Measurements from ENCODE around the gene MINDY3.

DNA sequence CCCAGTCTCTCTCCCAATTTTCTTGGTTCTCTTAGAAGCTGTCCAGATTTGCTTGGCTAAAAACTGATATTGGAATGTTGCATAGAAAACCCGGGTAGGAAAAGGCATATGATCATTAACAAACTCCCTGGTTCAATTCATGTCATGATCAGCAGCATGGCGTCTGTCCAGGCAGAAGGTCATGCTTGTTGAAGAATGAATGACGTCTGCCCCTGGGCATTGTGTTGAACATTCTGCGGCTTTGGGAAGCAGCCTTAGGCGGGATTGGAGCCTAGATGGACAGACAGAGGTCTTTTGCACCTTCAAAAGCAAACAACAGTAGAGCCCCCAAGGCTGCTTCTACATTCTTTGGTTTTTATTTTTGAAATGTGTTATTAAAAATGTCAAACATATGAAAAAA is 7.7 kb upstream of the MINDY3 start:
- TF ChIP-seq, protein P1, sequence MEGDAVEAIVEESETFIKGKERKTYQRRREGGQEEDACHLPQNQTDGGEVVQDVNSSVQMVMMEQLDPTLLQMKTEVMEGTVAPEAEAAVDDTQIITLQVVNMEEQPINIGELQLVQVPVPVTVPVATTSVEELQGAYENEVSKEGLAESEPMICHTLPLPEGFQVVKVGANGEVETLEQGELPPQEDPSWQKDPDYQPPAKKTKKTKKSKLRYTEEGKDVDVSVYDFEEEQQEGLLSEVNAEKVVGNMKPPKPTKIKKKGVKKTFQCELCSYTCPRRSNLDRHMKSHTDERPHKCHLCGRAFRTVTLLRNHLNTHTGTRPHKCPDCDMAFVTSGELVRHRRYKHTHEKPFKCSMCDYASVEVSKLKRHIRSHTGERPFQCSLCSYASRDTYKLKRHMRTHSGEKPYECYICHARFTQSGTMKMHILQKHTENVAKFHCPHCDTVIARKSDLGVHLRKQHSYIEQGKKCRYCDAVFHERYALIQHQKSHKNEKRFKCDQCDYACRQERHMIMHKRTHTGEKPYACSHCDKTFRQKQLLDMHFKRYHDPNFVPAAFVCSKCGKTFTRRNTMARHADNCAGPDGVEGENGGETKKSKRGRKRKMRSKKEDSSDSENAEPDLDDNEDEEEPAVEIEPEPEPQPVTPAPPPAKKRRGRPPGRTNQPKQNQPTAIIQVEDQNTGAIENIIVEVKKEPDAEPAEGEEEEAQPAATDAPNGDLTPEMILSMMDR (tag by site-specific recombination; IDR thresholded peaks at IDR 0.05), result no peak
- TF ChIP-seq SALL2 (tag by site-specific recombination; IDR thresholded peaks at IDR 0.05; ENCODE audit: borderline replicate concordance), result no peak
- TF ChIP-seq, protein P2, sequence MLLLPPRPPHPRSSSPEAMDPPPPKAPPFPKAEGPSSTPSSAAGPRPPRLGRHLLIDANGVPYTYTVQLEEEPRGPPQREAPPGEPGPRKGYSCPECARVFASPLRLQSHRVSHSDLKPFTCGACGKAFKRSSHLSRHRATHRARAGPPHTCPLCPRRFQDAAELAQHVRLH (tag by site-specific recombination; IDR thresholded peaks at IDR 0.05), result no peak
- TF ChIP-seq, protein P3, sequence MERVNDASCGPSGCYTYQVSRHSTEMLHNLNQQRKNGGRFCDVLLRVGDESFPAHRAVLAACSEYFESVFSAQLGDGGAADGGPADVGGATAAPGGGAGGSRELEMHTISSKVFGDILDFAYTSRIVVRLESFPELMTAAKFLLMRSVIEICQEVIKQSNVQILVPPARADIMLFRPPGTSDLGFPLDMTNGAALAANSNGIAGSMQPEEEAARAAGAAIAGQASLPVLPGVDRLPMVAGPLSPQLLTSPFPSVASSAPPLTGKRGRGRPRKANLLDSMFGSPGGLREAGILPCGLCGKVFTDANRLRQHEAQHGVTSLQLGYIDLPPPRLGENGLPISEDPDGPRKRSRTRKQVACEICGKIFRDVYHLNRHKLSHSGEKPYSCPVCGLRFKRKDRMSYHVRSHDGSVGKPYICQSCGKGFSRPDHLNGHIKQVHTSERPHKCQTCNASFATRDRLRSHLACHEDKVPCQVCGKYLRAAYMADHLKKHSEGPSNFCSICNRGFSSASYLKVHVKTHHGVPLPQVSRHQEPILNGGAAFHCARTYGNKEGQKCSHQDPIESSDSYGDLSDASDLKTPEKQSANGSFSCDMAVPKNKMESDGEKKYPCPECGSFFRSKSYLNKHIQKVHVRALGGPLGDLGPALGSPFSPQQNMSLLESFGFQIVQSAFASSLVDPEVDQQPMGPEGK (tag by site-specific recombination; IDR thresholded peaks at IDR 0.05), result no peak
- no peak for TF ChIP-seq ZNF2 (tag by site-specific recombination; IDR thresholded peaks at IDR 0.05)
- TF ChIP-seq ZFP37 (tag by site-specific recombination; IDR thresholded peaks at IDR 0.05), result no peak
- TF ChIP-seq ZNF157 (tag by site-specific recombination; IDR thresholded peaks at IDR 0.05), result no peak
- TF ChIP-seq, protein P4, sequence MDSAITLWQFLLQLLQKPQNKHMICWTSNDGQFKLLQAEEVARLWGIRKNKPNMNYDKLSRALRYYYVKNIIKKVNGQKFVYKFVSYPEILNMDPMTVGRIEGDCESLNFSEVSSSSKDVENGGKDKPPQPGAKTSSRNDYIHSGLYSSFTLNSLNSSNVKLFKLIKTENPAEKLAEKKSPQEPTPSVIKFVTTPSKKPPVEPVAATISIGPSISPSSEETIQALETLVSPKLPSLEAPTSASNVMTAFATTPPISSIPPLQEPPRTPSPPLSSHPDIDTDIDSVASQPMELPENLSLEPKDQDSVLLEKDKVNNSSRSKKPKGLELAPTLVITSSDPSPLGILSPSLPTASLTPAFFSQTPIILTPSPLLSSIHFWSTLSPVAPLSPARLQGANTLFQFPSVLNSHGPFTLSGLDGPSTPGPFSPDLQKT (IDR thresholded peaks at IDR 0.05; ENCODE audit: borderline replicate concordance, low read depth, low read length), result no peak
- TF ChIP-seq, protein P5, sequence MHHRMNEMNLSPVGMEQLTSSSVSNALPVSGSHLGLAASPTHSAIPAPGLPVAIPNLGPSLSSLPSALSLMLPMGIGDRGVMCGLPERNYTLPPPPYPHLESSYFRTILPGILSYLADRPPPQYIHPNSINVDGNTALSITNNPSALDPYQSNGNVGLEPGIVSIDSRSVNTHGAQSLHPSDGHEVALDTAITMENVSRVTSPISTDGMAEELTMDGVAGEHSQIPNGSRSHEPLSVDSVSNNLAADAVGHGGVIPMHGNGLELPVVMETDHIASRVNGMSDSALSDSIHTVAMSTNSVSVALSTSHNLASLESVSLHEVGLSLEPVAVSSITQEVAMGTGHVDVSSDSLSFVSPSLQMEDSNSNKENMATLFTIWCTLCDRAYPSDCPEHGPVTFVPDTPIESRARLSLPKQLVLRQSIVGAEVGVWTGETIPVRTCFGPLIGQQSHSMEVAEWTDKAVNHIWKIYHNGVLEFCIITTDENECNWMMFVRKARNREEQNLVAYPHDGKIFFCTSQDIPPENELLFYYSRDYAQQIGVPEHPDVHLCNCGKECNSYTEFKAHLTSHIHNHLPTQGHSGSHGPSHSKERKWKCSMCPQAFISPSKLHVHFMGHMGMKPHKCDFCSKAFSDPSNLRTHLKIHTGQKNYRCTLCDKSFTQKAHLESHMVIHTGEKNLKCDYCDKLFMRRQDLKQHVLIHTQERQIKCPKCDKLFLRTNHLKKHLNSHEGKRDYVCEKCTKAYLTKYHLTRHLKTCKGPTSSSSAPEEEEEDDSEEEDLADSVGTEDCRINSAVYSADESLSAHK (tag by site-specific recombination; IDR thresholded peaks at IDR 0.05), result no peak
- no peak for TF ChIP-seq ZNF394 (tag by site-specific recombination; IDR thresholded peaks at IDR 0.05; ENCODE audit: borderline replicate concordance)
- TF ChIP-seq SP2 (tag by site-specific recombination; IDR thresholded peaks at IDR 0.05), result no peak
- no peak for TF ChIP-seq ZNF423 (tag by site-specific recombination; IDR thresholded peaks at IDR 0.05)
- TF ChIP-seq ZEB2 (tag by site-specific recombination; IDR thresholded peaks at IDR 0.05), result no peak
- TF ChIP-seq, protein P6, sequence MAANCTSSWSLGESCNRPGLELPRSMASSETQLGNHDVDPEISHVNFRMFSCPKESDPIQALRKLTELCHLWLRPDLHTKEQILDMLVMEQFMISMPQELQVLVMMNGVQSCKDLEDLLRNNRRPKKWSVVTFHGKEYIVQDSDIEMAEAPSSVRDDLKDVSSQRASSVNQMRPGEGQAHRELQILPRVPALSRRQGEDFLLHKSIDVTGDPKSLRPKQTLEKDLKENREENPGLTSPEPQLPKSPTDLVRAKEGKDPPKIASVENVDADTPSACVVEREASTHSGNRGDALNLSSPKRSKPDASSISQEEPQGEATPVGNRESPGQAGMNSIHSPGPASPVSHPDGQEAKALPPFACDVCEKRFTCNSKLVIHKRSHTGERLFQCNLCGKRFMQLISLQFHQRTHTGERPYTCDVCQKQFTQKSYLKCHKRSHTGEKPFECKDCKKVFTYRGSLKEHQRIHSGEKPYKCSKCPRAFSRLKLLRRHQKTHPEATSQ (tag by site-specific recombination; IDR thresholded peaks at IDR 0.05), result no peak

Measured in HEK293 (cell line).